ENCODE measurements around the gene MYO9B.

MYO9B gene, protein sequence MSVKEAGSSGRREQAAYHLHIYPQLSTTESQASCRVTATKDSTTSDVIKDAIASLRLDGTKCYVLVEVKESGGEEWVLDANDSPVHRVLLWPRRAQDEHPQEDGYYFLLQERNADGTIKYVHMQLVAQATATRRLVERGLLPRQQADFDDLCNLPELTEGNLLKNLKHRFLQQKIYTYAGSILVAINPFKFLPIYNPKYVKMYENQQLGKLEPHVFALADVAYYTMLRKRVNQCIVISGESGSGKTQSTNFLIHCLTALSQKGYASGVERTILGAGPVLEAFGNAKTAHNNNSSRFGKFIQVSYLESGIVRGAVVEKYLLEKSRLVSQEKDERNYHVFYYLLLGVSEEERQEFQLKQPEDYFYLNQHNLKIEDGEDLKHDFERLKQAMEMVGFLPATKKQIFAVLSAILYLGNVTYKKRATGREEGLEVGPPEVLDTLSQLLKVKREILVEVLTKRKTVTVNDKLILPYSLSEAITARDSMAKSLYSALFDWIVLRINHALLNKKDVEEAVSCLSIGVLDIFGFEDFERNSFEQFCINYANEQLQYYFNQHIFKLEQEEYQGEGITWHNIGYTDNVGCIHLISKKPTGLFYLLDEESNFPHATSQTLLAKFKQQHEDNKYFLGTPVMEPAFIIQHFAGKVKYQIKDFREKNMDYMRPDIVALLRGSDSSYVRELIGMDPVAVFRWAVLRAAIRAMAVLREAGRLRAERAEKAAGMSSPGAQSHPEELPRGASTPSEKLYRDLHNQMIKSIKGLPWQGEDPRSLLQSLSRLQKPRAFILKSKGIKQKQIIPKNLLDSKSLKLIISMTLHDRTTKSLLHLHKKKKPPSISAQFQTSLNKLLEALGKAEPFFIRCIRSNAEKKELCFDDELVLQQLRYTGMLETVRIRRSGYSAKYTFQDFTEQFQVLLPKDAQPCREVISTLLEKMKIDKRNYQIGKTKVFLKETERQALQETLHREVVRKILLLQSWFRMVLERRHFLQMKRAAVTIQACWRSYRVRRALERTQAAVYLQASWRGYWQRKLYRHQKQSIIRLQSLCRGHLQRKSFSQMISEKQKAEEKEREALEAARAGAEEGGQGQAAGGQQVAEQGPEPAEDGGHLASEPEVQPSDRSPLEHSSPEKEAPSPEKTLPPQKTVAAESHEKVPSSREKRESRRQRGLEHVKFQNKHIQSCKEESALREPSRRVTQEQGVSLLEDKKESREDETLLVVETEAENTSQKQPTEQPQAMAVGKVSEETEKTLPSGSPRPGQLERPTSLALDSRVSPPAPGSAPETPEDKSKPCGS (N-terminal part only)

DNA sequence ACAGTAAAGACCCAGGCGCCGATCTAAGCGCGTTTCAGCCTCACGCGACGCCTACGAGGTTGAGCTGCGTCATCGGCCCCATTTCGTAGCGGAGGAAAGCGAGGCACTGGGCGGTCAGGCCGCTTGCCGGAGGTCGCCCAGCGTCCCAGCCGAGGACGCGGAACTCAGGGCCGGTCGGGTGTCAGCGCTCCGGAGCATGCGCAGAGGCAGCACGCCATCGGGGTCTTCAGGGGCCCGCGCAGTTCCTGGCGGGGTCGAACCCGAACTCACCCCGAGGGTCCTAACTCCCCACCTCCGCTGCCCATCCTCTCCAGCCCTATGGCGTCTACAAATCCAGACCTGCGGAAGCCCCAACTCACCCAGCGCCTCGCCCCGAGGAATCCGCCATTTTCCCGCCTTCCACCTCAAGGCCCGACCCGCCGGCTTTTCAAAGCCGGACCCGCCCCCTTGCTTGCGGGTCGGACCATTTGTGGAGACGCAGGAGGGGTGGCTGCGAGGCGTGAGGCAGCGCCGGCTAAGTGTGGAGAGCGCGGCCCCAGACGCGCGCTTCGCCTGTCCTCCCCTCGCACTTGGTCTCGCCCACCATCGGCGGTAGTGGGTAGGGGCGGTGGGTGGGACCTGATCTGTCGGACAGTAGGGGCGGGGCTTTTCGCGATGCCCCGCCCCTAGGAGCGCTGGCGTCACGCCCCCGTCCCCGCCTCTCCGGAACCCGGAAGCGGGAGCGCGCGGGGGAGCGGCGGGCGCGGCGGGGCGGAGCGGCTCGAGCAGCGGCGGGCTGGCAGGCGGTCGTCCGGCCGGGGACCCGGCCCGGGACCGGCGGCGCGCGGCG lies at the start of gene MYO9B, which contains the start of gene HAUS8:
MYO9B (plus strand) TSS at position 743 of the 829 bp plus-strand sequence. CDS start 25,941 bp downstream, outside the sequence.
HAUS8 (minus strand) TSS at position 418 of the 829 bp plus-strand sequence; CDS start at position 388, 30 bp downstream.
- peak; percentile 98 to 99 for DNase-seq (ENCODE audit: low read depth in 2 of 2)

GRCh38 chr19:17025991-17026658 lies 49.5 kb upstream of the MYO9B start:
- DNase-seq (ENCODE audit: low read depth in 2 of 2), result no peak

GRCh38 chr19:17026706-17027534 lies 48.7 kb upstream of the MYO9B start, which contains the start of gene CPAMD8:
TSS of gene CPAMD8 (minus strand) at chr19:17026810. CDS start at chr19:17026642, 168 bp downstream.
- DNase-seq (ENCODE audit: low read depth in 2 of 2), result no peak

GRCh38 chr19:17027535-17027975 lies 48.0 kb upstream of the MYO9B start:
- DNase-seq (ENCODE audit: low read depth in 2 of 2), result no peak

DNA sequence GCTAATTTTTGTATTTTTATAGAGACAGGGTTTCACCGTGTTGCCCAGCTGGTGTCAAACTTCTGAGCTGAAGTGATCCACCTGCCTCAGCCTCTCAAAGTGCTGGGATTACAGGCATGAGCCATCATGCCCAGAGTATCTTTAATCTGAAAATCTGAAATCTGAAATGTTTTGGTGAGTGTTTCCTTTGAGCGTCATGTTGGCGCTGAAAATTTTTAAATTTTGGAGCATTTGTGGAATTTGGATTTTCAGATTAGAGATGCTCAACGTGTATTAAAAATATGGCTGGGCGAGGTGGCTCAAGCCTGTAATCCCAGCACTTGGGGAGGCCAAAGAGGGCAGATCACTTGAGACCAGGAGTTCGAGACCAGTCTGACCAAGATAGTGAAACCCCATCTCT lies 43.8 kb upstream of the MYO9B start:
- no peak for DNase-seq (ENCODE audit: low read depth in 2 of 2)

DNA sequence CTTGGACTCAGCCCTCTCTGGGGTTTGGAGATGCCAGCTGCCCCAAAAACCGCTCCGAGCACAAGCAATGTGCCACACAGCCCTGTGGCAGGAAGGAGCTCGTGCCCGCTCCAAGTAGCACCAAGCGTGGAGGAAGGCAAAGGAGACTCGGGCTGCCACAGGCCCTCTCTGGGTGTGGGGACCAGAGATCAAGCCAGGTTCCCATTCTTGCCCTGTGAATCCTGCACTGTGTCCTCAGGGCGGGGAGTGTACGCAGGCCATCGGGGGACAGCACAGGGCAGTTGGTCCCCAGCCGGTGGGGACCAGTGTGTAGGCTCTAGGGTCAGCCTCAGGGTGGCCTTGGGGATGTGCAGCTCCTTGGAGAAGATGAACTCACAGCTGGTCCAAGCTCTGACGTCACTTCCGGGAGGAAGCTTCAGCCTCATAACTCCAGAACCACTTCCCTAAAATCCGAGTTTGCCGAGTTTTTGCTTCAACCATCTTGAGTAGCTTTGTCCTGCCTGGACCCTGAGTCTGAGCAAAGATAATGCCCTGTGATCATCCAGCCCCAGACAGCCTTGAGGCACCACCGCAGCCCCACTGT lies 39.6 kb upstream of the MYO9B start:
- DNase-seq (ENCODE audit: low read depth in 2 of 2), result no peak

GRCh38 chr19:17036640-17037039 lies 38.9 kb upstream of the MYO9B start:
- DNase-seq (ENCODE audit: low read depth in 2 of 2), result no peak

DNA sequence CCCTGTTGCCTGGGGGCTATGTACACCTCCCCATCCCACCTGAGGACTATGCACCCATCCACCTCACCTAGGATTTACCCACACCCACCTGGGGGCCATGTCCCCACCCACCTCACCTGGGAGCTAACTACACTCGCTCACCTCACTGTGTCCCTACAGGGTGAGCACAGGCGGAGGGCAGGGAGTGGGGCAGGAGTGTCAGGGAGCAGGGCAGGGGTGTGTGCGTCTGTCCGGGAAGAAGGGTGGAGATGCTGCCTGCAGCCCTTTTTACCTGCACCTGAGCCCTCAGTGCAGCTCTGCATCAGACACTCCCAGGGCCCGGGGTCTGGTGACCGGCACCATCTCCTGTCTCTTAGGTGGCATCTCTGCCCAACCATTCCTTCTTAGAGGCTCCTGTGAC lies 38.4 kb upstream of the MYO9B start:
- DNase-seq (ENCODE audit: low read depth in 2 of 2), result no peak

DNA sequence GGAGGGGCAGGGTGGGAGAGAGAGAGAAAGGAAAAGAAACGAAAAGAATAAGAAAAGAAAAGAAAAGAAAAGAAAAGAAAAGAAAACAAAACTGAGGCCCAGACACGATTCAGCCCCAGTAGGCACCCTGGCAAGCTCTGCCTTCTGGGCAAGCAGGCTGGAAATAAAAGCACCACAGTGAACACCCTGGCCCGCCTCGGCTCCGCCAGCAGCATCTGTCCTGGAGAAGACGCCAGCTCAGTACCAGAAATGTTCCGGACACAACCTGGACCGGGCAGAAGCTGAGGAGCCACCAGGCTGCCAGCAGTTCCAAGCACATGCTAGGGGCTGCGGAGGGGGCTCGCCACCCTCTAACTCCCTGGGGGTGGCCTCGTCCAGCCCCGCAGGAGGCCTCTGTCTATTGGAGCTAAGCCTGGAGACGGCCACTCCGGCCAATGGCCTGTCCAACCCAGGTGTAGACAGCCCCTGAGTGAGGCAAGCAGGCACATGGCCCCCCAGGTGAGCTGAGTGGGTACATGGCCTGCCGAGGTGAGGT lies 37.5 kb upstream of the MYO9B start:
- no peak for DNase-seq (ENCODE audit: low read depth in 2 of 2)

DNA sequence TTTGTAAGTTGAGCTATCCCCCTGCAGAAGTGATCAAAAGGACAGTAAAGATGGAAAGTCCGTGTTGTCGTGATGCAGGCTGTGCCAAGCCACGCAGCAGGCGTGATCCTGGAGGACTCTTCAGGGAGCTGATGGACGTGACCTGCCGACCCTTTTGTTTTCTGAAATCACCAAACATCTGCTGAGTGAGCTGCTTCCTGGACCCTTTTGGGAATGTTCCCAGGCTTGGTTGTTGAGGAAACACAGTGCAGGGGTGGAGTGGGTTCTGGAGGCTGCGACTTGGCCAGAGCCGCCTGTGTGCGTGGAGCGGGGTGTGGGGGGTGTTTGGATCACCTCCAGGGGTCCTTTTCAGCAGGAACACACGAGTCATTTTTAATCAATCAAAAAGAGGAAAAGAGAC lies 33.6 kb upstream of the MYO9B start:
- DNase-seq (ENCODE audit: low read depth in 2 of 2), result no peak

GRCh38 chr19:17043744-17044143 lies 31.8 kb upstream of the MYO9B start:
- DNase-seq (ENCODE audit: low read depth in 2 of 2), result no peak

- DNase-seq (ENCODE audit: low read depth in 2 of 2), result no peak
Measured at GRCh38 chr19:17045907-17046502, 29.6 kb upstream of the MYO9B start.

DNA sequence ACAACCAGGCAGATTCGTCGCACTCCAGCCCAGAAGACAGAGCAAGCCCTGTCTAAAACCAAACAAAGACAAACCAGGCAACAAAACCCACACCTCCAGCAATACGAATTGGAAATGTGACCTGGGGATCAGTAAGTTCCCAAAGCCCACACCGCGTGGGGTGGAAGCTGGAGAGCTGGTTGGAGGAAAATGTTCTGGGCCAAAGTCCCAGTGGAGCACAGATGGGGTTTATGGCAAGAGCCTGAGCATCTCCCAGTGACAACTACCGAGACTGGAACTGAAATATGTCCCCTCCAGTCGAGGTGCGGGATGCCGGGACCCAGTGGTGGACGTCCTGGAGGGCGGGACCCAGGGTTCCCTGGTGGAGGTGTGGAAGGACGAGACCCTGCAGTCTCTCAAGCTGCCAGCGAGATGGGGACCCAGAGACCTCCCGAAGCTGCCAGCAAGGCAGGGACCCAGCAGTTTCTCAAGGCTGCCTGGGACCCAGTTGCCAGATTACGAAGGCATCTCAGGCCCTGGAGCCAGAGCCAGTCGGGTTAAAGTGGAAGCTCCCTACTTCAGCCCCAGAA lies 26.6 kb upstream of the MYO9B start:
- no peak for DNase-seq (ENCODE audit: low read depth in 2 of 2)

DNA sequence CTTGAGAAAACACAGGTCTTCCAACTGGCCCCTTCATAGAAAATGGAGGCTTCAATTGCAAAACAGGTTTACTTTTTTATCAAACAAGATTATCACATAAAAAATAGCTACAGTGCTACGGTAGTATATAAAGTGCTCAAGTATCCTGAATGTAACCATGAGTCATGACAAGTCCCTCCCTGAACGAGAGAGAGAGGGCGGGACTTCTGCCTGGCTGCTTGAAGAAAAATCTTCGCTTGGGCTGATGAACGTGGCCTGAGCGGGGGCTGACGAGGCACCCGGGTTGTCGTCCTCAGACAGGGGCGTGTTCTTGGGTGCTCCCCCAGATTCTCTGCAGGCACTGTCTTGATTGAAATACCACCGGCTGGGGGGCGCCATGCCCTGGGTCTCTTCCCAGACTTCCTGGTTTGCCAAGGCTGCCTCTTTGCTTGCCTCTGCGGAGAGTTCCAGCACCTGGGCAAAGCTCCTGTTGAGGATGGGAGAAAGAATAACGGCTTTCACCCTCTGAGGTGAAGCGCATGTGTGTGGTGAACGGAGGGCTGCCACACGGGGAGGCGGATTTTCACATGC lies 25.8 kb upstream of the MYO9B start:
- no peak for DNase-seq (ENCODE audit: low read depth in 2 of 2)

- no peak for DNase-seq (ENCODE audit: low read depth in 2 of 2)
Measured at GRCh38 chr19:17052439-17052838, 23.1 kb upstream of the MYO9B start.

DNA sequence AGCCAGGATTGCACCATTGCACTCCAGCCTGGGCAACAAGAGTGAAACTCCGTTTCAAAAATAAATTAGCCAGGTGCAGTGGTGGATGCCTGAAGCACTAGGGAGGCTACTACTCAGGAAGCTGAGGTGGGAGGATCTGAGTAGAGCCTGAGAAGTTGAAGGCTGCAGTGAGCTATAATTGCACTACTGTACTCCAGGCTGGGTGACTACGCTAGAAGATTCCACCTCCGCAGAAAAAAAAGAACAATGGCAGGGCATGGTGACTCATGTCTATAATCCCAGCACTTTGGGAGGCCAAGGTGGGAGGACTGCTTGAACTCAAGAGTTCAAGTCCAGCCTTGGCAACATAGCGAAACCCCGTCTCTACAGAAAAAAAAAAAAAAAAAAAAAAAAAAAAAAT lies 20.8 kb upstream of the MYO9B start:
- DNase-seq (ENCODE audit: low read depth in 2 of 2), result no peak

DNA sequence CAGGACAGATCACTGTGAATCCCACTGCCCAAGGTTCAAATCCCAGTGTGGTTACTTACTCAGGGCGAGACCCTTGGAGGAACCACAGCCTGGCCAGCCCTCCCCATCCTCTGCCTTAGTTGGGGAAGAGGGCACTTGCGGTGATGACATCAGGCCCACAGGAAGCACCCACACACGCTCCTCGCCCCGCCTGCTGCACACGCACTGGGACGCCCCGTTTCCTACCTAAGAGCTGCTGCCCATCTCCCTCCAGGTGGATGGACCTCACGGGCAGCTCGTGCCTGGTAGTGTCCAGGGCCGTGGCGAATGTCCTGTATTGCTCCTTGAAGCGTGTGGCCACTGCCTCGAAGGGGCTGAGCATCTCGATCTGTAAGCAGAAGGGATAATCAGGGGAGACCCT lies 19.9 kb upstream of the MYO9B start:
- DNase-seq (ENCODE audit: low read depth in 2 of 2), result no peak

All from stimulated activated CD8-positive, alpha-beta memory T cell treated with anti-CD3 and anti-CD28 coated beads, Interleukin-2, amount 100 ng/mL, for 1 hour (primary cell).